Suprapubic skin (tissue), 3 donors: ENCODE measurements around the gene SELENBP1.

Experiments used
- POLR2A ChIP-seq, 2 donors: fragments of 450-650 bp; IDR thresholded peaks; one replicate each; pipeline ENCODE4 v1.6.1; 2017; ENCODE audit warnings: antibody characterized with exemption in 2 of 2, mild to moderate bottlenecking in 2 of 2, moderate library complexity in 2 of 2
- TF ChIP-seq, protein P1 (sequence below), 2 donors: fragments of 200-600 bp in 1 of 2; fragments of 450-650 bp in 1 of 2; sonication (generic) in 1 of 2; IDR thresholded peaks; one replicate each; pipeline ENCODE4 v1.5.1; 2016 to 2019; ENCODE audit warnings: antibody characterized with exemption in 2 of 2, mild to moderate bottlenecking in 1 of 2, moderate library complexity in 1 of 2

- TF ChIP-seq POLR2A (IDR thresholded peaks at IDR 0.05): no peak
- TF ChIP-seq, protein P1, sequence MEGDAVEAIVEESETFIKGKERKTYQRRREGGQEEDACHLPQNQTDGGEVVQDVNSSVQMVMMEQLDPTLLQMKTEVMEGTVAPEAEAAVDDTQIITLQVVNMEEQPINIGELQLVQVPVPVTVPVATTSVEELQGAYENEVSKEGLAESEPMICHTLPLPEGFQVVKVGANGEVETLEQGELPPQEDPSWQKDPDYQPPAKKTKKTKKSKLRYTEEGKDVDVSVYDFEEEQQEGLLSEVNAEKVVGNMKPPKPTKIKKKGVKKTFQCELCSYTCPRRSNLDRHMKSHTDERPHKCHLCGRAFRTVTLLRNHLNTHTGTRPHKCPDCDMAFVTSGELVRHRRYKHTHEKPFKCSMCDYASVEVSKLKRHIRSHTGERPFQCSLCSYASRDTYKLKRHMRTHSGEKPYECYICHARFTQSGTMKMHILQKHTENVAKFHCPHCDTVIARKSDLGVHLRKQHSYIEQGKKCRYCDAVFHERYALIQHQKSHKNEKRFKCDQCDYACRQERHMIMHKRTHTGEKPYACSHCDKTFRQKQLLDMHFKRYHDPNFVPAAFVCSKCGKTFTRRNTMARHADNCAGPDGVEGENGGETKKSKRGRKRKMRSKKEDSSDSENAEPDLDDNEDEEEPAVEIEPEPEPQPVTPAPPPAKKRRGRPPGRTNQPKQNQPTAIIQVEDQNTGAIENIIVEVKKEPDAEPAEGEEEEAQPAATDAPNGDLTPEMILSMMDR (IDR thresholded peaks at IDR 0.05): no peak
Measured at GRCh38 chr1:151342569-151342968, 29.9 kb downstream of the SELENBP1 start.
